ENCODE data around the gene C5orf34. TPM values are rescaled to one million over a fixed set of nuclear protein-coding genes. Genes with fewer than 3 reads are reported as not detected.

The C5orf34 gene
- total RNA-seq, 1 experiment from 2014 or later: 9.4 TPM

DNA sequence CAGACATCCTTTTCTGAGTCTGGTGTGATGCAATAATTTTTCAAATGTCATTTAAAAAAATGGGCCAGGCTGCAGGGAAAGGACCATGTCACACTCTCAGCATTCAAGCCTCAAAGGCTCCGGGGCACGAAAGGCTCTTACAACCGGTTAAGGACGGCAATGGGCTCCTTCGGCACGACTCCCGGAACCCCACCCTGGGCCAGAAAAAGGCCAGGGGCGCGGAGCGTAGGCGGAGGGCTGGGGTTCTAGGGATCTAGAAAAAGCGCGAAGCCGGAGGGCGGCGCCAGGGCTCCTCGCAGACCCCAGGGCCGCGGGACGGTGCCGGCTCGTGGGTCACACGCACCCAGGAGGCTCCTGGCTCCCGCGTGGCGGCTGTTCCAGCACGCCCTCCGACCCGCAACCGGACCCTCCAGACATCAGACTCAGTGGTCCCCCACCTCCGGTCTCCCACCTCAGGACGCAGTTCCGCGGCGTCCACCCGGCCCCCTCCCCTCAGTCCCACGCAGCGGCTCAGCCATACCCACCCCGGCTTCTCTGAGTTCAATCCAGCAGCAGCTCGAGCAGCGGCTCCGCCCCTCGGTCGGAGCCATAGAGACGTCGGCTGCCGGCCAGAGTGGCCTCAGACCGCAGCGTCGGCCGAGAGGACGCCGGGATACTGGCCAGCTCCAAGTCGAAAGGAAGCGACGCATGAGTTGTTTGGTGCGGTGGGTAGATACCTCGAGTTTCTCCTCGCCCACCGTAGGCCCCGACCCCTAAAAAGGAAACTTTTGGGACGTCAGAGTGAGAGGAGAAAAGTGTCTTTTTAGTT lies 31.4 kb downstream of the C5orf34 start, which contains the start of gene TMEM267 (continued):
- TF ChIP-seq FOXP1 (CRISPR knock-in tag; IDR thresholded peaks at IDR 0.05; ENCODE audit: borderline replicate concordance): no peak
- TF ChIP-seq MAX (CRISPR knock-in tag; IDR thresholded peaks at IDR 0.05): peak; percentile 57; the same call in 1 of the 2 replicates
- TF ChIP-seq OVOL2 (CRISPR knock-in tag; IDR thresholded peaks at IDR 0.05; ENCODE audit: borderline replicate concordance): no peak
- no peak for TF ChIP-seq USF2 (CRISPR knock-in tag; IDR thresholded peaks at IDR 0.05)
- TF ChIP-seq ZBTB21 (CRISPR knock-in tag; IDR thresholded peaks at IDR 0.05; ENCODE audit: borderline replicate concordance): no peak
- 0 out of 2 replicates have a peak, but pooled peaks have one; percentile 46 for TF ChIP-seq CREB1 (CRISPR knock-in tag; IDR thresholded peaks at IDR 0.05)
- no peak for TF ChIP-seq NR3C1 (CRISPR knock-in tag; conservative IDR thresholded peaks at IDR 0.05; ENCODE audit: low read depth)
- peak; percentile 52; the same call in 1 of the 2 replicates for TF ChIP-seq CREM (CRISPR knock-in tag; IDR thresholded peaks at IDR 0.05)
- no peak for TF ChIP-seq MYBL2 (CRISPR knock-in tag; IDR thresholded peaks at IDR 0.05)
- no peak for TF ChIP-seq ATF6 (CRISPR knock-in tag; IDR thresholded peaks at IDR 0.05)
- TF ChIP-seq, protein P1, sequence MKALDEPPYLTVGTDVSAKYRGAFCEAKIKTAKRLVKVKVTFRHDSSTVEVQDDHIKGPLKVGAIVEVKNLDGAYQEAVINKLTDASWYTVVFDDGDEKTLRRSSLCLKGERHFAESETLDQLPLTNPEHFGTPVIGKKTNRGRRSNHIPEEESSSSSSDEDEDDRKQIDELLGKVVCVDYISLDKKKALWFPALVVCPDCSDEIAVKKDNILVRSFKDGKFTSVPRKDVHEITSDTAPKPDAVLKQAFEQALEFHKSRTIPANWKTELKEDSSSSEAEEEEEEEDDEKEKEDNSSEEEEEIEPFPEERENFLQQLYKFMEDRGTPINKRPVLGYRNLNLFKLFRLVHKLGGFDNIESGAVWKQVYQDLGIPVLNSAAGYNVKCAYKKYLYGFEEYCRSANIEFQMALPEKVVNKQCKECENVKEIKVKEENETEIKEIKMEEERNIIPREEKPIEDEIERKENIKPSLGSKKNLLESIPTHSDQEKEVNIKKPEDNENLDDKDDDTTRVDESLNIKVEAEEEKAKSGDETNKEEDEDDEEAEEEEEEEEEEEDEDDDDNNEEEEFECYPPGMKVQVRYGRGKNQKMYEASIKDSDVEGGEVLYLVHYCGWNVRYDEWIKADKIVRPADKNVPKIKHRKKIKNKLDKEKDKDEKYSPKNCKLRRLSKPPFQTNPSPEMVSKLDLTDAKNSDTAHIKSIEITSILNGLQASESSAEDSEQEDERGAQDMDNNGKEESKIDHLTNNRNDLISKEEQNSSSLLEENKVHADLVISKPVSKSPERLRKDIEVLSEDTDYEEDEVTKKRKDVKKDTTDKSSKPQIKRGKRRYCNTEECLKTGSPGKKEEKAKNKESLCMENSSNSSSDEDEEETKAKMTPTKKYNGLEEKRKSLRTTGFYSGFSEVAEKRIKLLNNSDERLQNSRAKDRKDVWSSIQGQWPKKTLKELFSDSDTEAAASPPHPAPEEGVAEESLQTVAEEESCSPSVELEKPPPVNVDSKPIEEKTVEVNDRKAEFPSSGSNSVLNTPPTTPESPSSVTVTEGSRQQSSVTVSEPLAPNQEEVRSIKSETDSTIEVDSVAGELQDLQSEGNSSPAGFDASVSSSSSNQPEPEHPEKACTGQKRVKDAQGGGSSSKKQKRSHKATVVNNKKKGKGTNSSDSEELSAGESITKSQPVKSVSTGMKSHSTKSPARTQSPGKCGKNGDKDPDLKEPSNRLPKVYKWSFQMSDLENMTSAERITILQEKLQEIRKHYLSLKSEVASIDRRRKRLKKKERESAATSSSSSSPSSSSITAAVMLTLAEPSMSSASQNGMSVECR (CRISPR knock-in tag; IDR thresholded peaks at IDR 0.05; ENCODE audit: borderline replicate concordance): no peak
- 0 out of 2 replicates have a peak, but pooled peaks have one; percentile 47 for TF ChIP-seq JUN (CRISPR knock-in tag; IDR thresholded peaks at IDR 0.05)
- TF ChIP-seq GABPB1 (CRISPR knock-in tag; IDR thresholded peaks at IDR 0.05): peak; percentile 81
- TF ChIP-seq, protein P2, sequence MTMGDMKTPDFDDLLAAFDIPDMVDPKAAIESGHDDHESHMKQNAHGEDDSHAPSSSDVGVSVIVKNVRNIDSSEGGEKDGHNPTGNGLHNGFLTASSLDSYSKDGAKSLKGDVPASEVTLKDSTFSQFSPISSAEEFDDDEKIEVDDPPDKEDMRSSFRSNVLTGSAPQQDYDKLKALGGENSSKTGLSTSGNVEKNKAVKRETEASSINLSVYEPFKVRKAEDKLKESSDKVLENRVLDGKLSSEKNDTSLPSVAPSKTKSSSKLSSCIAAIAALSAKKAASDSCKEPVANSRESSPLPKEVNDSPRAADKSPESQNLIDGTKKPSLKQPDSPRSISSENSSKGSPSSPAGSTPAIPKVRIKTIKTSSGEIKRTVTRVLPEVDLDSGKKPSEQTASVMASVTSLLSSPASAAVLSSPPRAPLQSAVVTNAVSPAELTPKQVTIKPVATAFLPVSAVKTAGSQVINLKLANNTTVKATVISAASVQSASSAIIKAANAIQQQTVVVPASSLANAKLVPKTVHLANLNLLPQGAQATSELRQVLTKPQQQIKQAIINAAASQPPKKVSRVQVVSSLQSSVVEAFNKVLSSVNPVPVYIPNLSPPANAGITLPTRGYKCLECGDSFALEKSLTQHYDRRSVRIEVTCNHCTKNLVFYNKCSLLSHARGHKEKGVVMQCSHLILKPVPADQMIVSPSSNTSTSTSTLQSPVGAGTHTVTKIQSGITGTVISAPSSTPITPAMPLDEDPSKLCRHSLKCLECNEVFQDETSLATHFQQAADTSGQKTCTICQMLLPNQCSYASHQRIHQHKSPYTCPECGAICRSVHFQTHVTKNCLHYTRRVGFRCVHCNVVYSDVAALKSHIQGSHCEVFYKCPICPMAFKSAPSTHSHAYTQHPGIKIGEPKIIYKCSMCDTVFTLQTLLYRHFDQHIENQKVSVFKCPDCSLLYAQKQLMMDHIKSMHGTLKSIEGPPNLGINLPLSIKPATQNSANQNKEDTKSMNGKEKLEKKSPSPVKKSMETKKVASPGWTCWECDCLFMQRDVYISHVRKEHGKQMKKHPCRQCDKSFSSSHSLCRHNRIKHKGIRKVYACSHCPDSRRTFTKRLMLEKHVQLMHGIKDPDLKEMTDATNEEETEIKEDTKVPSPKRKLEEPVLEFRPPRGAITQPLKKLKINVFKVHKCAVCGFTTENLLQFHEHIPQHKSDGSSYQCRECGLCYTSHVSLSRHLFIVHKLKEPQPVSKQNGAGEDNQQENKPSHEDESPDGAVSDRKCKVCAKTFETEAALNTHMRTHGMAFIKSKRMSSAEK (CRISPR knock-in tag; IDR thresholded peaks at IDR 0.05; ENCODE audit: borderline replicate concordance): no peak
- no peak for TF ChIP-seq TCF7 (CRISPR knock-in tag; IDR thresholded peaks at IDR 0.05; ENCODE audit: low read depth)
- no peak for TF ChIP-seq NFE2L1 (CRISPR knock-in tag; IDR thresholded peaks at IDR 0.05)
- no peak for TF ChIP-seq RELA (CRISPR knock-in tag; IDR thresholded peaks at IDR 0.05; ENCODE audit: borderline replicate concordance)
- TF ChIP-seq ZNF671 (CRISPR knock-in tag; IDR thresholded peaks at IDR 0.05): no peak
- TF ChIP-seq CDX4 (CRISPR knock-in tag; IDR thresholded peaks at IDR 0.05; ENCODE audit: borderline replicate concordance): no peak
- no peak for TF ChIP-seq GRHL2 (CRISPR knock-in tag; IDR thresholded peaks at IDR 0.05; ENCODE audit: insufficient replicate concordance, severe bottlenecking)
- TF ChIP-seq ETV6 (CRISPR knock-in tag; IDR thresholded peaks at IDR 0.05): peak; percentile 81
- TF ChIP-seq FOXJ3 (CRISPR knock-in tag; IDR thresholded peaks at IDR 0.05; ENCODE audit: borderline replicate concordance): no peak
- no peak; the same call in 1 of the 2 replicates for TF ChIP-seq TEAD4 (CRISPR knock-in tag; IDR thresholded peaks at IDR 0.05)
- TF ChIP-seq ZNF263 (CRISPR knock-in tag; IDR thresholded peaks at IDR 0.05; ENCODE audit: low read depth): no peak
- no peak for TF ChIP-seq IRF1 (CRISPR knock-in tag; IDR thresholded peaks at IDR 0.05)
- peak; percentile 45; the same call in 1 of the 2 replicates for TF ChIP-seq EMX1 (CRISPR knock-in tag; IDR thresholded peaks at IDR 0.05)
